GM18858 (cell line): ENCODE measurements around the gene FAM180B.
"Not testable (repeated sequence)": the region's sequence is repeated elsewhere in the genome, so short reads cannot be mapped to it uniquely, and the experiment has no call there.

Experiments
- ATAC-seq: cut with Tn5 transposase; IDR thresholded peaks from one replicate; pipeline ENCODE4 v1.9.1; 2021; ENCODE audit not compliant: unreplicated experiment

The FAM180B gene

GRCh38 chr11:47593934-47594855, 7.7 kb downstream of the FAM180B start, which contains the start of gene C1QTNF4:
Gene C1QTNF4 (minus strand): TSS chr11:47594411. CDS start chr11:47590810, 3,601 bp downstream.
- ATAC-seq: no peak

- ATAC-seq: no peak
Measured at GRCh38 chr11:47595029-47595428, 8.6 kb downstream of the FAM180B start.

GRCh38 chr11:47595967-47596366, 9.5 kb downstream of the FAM180B start:
- ATAC-seq: no peak

DNA sequence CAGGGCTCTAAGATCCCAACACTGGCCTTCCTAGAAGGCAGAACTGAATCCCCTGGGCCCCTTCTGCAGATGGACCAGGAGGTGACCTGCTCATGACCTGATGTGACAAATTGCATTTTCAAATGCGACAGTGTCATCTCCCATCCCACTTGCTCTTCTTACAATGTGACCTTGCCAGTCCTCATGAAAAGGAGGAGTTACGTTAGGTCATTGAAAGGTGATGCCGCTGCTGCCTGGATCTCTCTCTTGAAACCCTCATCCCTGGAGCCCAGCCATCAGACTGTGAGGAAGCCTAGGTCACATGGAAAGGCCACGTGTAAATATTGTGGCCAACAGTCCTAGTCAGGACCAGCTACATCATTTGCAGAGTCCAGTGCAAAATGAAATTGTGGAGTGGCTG, 13.4 kb downstream of the FAM180B start:
- no peak for ATAC-seq

- no peak for ATAC-seq
Measured at GRCh38 chr11:47603295-47603694, 16.8 kb downstream of the FAM180B start.

DNA sequence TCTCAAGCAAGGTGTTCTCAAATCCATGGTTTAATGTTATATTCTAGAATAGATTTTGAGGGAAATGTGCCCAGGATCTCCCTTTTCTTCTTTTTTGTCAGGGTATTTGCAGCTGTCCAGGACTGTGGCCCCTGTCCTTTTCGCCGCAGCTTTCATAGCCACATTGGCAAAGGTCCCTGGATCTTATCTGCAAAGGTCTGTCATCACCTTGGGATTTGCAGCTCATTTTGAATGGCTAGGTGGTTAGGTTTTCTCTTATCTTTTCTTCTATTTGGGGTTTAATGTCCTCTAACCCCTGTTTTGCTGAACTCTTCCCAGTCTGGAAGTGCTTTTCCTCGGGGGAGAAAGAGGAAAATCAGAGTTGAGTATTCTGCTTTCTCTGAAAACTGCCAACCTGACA, 19.4 kb downstream of the FAM180B start:
- no peak for ATAC-seq

DNA sequence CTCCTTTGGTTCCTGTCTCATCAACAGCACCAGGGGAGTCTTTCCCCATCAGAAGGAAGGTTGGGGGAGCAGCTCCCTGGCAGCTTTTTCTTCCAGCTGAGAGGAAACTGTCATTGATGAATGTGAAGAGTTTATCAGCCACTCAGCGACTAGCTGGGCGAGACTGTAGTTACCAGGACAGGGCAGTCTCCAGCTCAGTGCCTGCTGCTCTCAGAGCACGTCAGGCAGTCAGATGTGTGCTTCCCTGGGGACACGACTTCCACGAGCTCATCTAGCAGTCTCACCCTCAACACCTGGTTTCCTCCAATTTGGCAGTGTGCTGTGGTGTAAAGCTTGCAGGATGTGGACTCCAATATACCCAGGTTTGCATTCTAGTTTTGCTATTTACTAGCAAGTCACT, 20.3 kb downstream of the FAM180B start:
- ATAC-seq: no peak

DNA sequence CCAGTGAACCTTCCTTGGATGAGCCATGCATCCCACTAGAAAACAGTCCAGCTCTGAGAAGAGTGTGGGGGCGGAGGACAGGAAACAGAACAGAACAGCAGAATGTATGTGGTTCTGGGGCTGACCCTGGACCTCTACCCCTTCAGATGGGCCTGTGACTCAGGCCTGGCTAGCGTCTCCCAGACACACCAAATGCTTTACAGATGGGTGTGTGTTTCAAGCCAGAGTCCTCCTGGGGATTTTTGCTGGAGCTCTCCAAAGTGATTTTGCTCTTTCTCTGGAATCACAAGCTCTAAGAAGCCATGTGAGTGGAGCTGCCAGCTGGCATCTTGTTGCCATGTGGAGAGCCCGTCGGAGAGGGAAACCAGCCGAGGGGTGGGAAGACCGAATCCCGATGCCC, 20.9 kb downstream of the FAM180B start:
- no peak for ATAC-seq

DNA sequence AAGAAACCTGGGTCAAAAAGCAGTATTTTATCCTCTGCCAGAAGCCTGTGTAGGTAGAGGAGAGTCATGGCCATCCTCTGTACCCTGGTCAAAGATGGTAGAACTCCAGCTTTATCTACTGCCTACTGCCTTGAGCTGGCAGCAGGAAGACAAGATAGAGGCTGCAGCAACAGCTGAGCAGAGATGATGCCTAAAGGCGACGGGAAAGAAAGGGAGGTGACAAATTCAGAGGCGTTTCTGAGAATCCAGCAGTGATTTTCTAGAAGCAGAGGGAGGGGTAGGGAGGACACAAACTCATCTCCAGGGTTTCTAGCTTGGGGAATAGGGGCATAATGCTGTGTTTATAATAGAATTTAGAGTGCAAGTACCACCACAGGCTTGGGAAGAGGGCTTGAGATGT, 23.2 kb downstream of the FAM180B start:
- no peak for ATAC-seq

GRCh38 chr11:47611348-47611794, 24.9 kb downstream of the FAM180B start:
- peak; percentile 91 for ATAC-seq

GRCh38 chr11:47615249-47615648, 28.8 kb downstream of the FAM180B start:
- ATAC-seq: no peak

DNA sequence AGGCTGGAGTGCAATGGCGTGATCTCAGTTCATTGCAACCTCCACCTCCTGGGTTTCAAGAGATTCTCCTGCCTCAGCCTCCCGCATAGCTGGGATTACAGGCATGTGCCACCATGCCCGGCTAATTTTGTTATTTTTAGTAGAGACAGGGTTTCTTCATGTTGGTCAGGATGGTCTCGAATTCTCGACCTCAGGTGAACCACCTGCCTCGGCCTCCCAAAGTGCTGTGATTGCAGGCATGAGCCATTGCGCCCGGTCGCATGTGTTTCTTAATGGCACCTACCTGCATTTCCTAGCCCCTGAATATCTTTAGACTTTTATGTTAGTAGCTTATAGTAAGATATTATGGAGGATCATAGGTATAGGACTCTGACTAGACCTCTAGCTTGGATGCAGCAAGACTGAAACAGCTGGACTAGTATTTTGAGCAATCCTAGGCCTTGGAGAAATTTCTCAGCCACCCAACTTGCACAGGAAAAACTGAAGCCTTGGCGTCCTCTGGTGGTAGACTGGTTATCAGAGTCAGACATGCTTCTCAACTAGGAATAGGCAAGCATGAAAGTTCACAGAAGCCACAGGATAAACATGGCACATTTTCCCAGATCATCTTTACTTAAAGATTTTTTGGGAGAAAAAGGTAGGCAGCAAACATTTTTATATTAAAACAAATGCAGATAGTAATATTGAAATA, 30.4 kb downstream of the FAM180B start:
- ATAC-seq: no peak

- ATAC-seq: no peak
Measured at GRCh38 chr11:47617417-47617809, 30.9 kb downstream of the FAM180B start.

DNA sequence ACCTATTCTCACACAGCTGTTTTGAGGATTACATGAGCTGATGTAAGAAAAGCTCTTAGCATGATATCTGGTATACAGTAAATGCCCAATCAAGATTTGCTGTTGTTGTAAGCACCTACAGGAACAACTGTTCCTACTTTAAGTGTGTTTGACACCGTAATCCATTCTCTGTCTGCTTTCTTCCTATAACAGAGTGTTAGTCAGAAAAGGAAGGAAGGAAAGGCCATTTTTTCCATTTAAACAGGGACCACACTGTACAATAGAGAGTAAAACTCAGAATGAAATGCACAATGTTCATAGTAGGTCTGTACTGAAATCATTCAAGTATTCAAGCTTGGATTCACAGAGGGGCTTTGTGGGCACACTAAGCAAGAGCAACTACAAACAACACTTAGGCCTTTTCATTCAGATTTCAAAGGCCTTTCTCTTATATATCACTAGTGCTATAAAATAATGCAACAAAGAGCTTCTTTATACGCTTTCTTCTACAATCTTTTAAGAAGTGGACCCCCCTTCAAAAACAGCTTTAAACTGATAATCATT, 34.4 kb downstream of the FAM180B start:
- ATAC-seq: no peak

DNA sequence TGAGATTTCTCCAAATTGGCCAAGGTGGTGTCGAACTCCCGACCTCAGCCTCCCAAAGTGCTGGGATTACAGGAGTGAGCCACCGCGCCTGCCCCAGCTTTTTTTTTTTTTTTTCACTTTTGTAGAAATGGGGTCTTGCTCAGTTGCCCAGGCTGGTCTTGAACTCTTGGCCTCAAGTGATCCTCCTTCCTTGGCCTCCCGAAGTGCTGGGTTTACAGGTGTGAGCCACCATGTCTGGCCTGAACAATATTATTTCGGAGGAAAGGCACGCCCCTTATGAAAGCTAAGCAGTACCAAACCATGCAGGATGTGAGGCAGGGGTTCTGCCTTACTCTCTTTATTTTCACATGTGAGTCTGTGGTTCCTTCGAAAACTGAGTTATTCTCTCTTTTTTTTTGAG, 39.8 kb downstream of the FAM180B start:
- no peak for ATAC-seq

GRCh38 chr11:47628026-47628425, 41.5 kb downstream of the FAM180B start:
- no peak for ATAC-seq

DNA sequence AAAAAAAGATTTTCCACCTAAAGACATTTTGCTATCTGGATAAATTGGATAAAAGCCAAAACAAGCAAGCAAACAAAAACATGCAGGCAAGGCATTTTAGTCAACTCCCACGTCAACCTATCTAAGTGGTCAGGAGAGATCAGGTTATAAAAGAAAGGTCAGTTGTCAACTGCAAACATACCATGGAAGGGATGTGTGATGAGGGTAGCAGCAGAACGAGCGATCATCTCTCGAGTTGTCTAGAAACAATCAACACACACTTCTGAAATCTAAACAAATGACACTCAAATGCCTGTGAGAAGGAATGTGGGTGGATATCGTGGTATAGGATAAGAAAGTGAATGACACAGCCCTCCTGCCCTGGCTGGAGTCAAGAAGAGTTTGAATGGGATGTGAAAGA, 45.0 kb downstream of the FAM180B start:
- ATAC-seq: no peak

DNA sequence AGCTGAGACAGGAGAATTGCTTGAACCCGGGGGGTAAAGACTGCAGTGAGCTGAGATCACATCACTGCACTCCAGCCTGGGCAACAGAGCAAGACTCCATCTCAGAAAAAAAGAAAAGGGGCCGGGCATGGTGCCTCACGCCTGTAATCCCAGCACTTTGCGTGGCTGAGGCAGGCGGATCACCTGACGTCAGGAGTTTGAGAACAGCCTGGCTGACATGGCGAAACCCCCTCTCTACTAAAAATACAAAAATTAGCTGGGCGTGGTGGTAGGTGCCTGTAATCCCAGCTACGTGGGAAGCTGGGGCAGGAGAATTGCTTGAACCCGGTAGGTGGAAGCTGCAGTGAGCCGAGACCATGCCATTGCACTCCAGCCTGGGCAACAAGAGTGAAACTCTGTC, 49.9 kb downstream of the FAM180B start:
- ATAC-seq: not testable (repeated sequence)
